ENCODE measurements around the gene METTL21C.

METTL21C gene

DNA sequence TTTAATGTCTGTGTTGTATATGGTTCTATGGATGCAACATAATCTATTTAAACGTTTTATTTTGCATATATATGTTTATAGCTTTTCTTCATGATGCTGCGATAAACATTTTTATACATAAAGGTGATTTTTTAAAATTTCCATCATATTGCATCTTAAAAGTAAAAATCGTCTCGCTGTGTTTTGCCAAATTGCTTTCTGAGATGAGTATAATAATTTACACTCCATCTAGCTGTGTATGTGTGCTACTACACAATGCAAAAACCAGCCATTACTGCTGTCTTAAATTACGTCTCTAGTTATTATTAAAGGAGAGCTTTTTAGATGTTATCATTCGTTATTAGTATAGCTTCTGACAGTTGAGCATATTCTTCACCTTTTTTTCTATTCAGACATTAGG, 37.2 kb downstream of the METTL21C start:
- DNase-seq = no peak

DNA sequence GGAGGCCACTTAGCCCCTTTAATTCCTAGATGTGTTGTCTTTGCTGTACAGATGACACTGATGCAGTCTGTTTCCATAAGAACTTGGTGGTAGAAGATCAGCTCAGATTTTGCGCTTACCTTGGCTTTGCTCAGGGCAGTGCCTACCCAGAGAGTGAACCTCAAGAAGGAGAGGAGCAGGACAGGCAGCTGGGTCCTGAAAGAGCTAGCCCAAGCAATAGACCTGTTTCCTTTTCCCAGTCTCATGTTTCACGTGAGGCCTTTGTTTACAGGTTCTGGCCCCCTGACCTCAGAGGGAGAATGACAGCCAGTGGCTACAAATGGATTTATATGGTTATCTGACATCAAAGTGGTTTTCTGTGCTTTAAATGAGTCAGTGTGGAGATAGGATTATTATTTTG, 40.1 kb downstream of the METTL21C start:
- no peak for DNase-seq

DNA sequence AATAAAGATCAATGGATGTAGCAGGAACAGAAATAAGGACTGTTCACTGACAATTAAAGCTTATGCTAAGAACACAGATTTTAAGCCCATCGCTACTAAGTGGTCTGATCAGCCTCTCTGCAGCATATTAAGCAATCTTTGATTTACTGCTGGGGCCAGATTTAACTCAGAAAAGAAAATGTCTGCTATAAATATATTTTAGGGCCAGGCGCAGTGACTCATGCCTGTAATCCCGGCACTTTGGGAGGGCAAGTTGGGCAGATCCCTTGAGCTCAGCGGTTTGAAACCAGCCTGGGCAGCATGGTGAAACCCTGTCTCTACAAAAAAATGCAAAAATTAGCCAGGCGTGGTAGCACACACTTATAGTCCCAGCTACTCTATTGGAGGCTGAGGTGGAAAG, 43.0 kb downstream of the METTL21C start:
- DNase-seq = peak; percentile 66

DNA sequence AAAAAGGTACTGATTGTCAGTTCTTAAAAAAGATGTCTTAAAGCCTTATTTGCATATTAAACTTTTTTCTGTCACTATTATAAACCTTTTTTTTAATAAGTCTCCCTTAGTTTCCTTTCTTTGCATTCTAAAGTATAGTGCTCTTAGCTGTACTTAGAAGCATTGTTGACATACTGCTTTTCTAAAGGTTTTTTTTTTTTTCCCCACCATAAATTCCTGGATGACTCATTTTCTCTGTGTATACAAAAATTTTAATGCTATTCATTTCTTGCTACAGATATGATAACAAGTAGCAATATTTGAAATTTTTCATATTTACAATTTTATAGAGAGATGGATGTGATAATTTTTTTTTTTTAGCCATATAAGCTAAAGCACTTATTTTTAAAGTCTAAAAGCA, 43.5 kb downstream of the METTL21C start:
- DNase-seq = peak; percentile 60

DNA sequence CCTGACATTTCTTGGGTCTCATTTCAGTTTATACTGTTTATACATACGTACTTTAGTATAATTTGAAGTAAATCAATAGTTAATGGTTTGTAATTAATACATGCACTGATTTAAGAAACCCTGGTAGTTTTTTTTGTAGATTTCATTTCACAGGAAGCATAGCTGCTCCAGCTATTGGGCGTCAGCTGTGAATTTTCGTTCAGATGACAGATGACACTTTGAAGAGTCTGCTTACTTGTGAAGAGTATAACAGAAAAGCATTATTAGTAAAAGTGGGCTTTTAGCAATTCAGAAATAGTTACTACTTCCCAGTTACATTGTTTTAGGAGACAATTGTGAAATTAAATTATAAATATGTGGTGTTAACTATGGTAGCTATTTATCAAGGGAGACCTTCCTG, 44.4 kb downstream of the METTL21C start:
- DNase-seq = no peak

DNA sequence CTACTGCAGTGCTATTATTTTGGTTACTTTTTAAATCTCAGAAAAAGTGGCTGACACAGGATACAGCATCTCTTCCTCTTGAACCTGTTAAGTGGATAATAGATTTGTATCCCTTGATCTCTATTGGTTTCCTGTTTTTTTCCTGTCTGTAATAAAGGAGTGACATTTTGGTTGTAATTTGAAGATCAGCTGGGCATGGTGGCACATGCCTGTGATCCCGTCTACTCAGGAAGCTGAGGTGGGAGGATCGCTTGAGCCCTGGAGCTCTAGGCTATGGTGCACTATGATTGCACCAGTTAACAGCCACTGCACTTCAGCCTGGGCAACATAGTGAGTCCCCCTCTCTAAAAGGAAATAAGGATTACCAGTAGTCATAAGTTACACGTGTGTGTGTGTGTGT, 46.8 kb downstream of the METTL21C start:
- no peak for DNase-seq

DNA sequence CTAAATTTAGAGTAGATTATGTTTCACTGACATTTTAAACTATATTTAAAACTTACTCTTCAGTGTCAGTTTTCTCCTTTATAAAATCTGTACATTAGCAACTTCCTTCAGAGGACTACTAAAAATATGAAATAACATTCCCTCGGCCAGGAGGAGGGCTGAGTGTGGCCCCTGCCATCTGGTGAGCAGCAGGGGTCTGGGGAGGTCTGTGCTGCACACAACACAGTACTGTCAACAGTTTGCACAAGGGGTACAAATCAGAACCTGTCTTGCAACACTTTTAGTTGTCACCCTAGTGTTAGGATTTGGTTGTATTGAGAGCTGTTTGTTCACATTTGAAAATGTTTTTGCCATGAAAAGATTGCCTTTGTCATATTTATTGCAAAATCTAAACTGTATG, 49.1 kb downstream of the METTL21C start:
- no peak for DNase-seq

DNA sequence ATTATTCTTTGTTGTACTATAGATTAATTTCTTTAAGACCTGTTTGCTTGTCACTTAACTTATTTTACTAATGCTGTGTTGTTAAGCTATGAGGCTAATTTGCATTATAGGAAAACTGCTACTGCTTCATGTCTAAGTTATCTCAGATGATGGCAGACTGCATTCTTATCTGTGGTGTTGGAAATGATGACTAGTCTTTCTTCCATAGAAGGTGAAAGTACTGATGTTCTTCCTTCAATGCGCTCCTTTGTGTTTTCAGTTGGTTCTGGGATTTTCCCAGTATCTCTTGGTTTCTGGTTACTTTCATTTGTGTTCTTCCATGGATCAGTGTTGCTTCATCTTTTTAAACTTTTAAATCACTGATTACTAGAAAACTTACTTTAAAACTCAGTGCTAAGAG, 51.2 kb downstream of the METTL21C start:
- DNase-seq = no peak

DNA sequence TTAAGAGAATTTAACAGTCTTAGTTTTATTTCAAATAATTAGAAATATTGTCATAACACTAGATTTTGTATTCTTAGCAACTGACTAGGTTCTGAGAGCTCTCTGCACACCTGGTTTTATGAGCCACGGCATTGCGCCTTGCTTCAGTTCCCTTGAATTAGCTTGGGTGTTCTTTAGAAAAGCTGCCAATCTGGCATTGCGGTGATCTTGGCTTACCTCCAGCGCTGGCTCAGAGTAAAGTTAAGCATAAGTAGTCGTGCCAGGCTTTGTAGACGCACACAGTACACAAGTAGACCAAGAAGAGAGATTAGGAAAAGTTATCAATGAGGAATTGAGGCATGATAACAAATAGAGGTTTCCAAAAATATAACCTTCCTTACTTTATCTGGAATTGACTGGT, 52.4 kb downstream of the METTL21C start:
- DNase-seq = no peak

DNA sequence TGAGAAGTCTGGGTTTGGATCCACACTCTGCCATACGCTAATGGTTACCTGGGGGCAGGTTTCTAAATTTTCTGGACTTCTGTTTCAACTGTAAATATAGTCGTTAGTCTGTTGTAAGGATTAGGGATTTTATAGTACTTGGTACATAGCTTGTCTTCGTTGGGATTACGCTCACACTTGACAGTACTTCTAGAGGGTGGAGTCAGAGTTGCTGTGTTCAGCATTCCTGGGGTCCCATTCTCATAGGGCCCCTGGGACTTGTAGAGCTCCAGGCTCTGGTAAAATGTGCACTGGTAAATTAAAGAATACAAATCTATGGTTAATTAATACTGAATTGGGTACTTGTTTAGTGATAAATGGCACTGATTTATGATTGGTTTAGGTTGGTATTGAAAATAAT, 52.8 kb downstream of the METTL21C start:
- no peak for DNase-seq

DNA sequence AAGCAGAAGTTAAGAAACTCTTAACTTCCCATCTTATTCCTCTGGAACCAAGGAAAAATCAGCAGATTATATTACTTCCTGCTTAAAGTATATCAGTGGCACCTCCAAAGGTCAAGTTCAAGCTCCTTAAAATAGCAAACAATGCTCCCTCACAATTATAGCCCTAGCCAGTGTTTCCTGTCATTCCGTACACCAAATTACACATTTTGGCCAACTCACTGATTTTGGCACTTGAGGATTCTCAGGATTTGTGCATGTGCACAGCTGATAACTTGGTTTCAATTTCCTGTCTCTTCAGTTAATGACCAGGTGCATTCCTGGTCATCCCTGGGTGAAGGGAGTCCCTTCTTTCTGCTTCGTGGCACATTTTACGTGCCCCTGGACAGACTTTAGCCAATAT, 56.1 kb downstream of the METTL21C start:
- DNase-seq = no peak

Measured in EL (cell line).